Measurements from ENCODE around the gene HIBCH. TPM values are rescaled to one million over a fixed set of nuclear protein-coding genes. Genes with fewer than 3 reads are reported as not detected.

The HIBCH gene
- total and polyA plus RNA-seq, 7 experiments from 2014 or later: 11.3 to 25.1 (median 23.9) TPM

DNA sequence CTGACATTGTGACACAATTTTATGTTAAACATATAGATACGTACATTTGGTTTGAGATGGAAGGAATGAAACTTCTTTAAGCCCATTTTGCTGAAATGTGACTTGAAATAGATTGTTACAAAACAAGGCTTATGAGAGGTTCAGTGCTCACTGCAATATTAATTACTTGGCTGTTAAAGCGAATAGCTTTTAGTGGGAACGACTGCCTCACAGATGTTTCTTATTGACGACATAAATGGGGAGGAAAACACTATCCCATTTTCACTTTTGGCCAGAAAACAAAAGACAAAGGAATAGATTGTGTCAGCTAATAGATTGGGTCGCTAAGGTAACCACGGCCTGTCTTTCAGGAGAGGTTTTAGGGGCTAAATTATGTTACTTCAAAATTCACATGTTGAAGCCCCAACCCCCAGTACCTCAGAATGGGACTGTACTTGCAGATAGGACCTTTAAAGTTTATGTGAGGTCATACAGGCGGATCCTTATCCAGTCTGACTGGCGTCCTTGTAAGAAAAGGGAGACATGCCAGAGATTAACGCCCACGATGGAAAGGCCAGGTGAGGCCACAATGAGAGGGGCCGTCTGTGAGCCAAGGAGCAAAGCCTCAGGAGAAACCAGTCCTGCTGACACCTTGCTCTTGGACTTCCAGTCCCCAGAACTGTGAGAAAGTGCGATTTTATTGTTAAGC is 34.5 kb upstream of the HIBCH start:
- ATAC-seq (no peak), DNase-seq (no peak)
- H3K4me1 ChIP-seq (ENCODE audit: control insufficient read depth in 2 of 2, insufficient read depth in 2 of 2, low read length in 2 of 2): no peaks in the 10 kb centered on the region
- H3K9me3 ChIP-seq (ENCODE audit: control insufficient read depth in 2 of 3, low read length in 3 of 3): no peaks in the 10 kb centered on the region
- no peak overlapping the region for H3K27ac ChIP-seq (ENCODE audit: low read depth, low read length)
- POLR2A ChIA-PET: interaction anchor here (1.0 kb wide), 1 partner anchor 52 kb away, joined by 4 read pairs; no protein-coding TSS in a partner anchor
- Mint-ChIP-seq H3K27me3 (peaks cover 0 to 13% (median 0%) of the 10 kb centered on the region in 5 donors), H3K36me3 (peaks cover 0 to 3% (median 0%) of the 10 kb centered on the region in 5 donors), H3K9me3 (peaks cover 0 to 4% (median 0%) of the 10 kb centered on the region in 11 donors), H3K4me3 (no peak overlapping the region), H3K27ac (no peak overlapping the region), H3K4me1 (peaks cover 0 to 6% (median 0%) of the 10 kb centered on the region in 7 donors)
- intact Hi-C loops (cut with micrococcal nuclease): loop anchor here in 1 of 2 donors (1.0 kb wide), 1 partner anchor 10 kb away; no protein-coding TSS in a partner anchor
- H3K36me3 ChIP-seq (ENCODE audit: control insufficient read depth in 2 of 3, insufficient read depth in 3 of 3, low read length in 3 of 3): no peaks in the 10 kb centered on the region
- H3K27me3 ChIP-seq (ENCODE audit: control insufficient read depth in 2 of 2, insufficient read depth in 2 of 2, low read length in 2 of 2): no peaks in the 10 kb centered on the region
- no peak overlapping the region for H3K4me3 ChIP-seq (ENCODE audit: low read length)
- CTCF ChIA-PET: interaction anchor here (0.6 kb wide), 1 partner anchor 265 kb away, joined by 4 read pairs; no protein-coding TSS in a partner anchor

DNA sequence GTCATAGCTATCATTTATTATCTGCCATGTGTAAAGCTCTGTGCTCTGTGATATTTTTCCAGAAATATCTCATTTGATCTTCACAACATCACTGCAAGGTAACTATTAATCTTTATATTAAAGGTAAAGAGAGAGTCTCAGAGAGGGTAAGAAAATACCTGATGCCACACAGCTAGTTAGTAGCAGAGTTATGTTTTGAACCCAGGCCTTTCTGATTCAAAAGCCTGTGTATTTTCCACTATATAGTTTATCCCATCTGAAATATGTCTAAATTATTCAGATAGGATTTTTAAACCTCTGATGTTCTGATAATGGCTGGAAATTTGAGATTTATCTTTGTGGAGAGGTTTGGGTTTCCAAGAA is 33.9 kb upstream of the HIBCH start:
- H3K4me1 Mint-ChIP-seq: no peaks in the 10 kb centered on the region
- no peak for ATAC-seq

DNA sequence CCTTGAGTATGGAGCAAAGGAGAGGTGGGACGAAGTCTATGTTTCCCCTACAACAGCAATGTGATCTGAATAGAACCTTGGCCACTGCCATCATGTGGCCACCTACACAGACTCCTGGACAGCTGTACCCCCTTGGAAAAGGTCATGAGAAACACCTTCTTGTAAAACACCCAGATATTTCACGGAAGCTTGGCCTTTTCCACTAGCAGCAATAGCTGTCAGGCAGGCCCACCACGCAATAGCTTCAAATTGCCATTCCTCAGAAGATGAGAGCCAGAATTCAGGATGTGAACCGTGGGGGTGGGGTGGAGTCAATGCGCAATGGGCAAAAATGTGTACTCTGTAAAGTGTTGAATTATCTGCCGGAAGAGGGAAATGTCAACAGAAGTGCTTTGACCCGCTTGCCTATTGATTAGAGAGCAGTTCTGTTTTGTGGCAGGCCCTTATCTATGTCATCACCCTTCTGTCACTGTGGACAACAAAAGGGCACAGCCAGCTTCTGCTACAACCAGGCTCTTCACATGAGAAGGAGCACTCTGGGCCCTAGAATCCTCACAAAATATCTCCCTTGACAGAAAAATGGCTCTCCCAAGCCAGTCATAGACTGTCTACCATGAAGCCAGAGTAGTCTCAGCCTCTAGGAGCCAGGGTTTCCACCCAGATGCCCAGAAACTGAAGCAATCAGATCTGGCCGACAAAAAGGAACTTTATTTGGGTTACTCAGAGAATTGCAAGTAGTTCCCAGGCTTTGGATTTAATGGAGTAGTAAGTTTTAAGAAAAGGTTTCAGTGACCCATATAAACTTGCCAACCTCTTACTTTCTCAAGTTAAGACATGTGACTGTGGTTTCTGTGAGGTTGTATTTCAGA is 33.3 kb upstream of the HIBCH start:
- Mint-ChIP-seq H3K9me3 (peaks cover 0 to 4% (median 0%) of the 10 kb centered on the region in 11 donors), H3K36me3 (peaks cover 0 to 3% (median 0%) of the 10 kb centered on the region in 5 donors), H3K4me1 (no peaks in the 10 kb centered on the region), H3K27me3 (peaks cover 0 to 13% (median 4%) of the 10 kb centered on the region in 5 donors), H3K4me3 (no peak overlapping the region), H3K27ac (no peak overlapping the region)
- intact Hi-C loops (cut with micrococcal nuclease): no loop called here
- no peaks in the 10 kb centered on the region for H3K4me1 ChIP-seq (ENCODE audit: control insufficient read depth in 2 of 2, insufficient read depth in 2 of 2, low read length in 2 of 2)
- H3K4me3 ChIP-seq (ENCODE audit: low read length): no peak overlapping the region
- no peak overlapping the region for H3K27ac ChIP-seq (ENCODE audit: low read depth, low read length)
- H3K27me3 ChIP-seq (ENCODE audit: control insufficient read depth in 2 of 2, insufficient read depth in 2 of 2, low read length in 2 of 2): no peaks in the 10 kb centered on the region
- CTCF ChIA-PET: interaction anchor here (1.0 kb wide), 1 partner anchor 12 kb away, joined by 3 read pairs; no protein-coding TSS in a partner anchor
- POLR2A ChIA-PET: interaction anchor here (1.0 kb wide), 1 partner anchor 53 kb away, joined by 4 read pairs; no protein-coding TSS in a partner anchor
- H3K36me3 ChIP-seq (ENCODE audit: control insufficient read depth in 2 of 3, insufficient read depth in 3 of 3, low read length in 3 of 3): no peaks in the 10 kb centered on the region
- no peaks in the 10 kb centered on the region for H3K9me3 ChIP-seq (ENCODE audit: control insufficient read depth in 2 of 3, low read length in 3 of 3)
- DNase-seq (no peak), ATAC-seq (peak; percentile 60)

More for the DNA sequence above, 33.9 kb upstream of the HIBCH start:
- peaks cover 0 to 13% (median 2%) of the 10 kb centered on the region in 5 donors for H3K27me3 Mint-ChIP-seq
- Histone ChIP-seq H3K27me3 (ENCODE audit: control insufficient read depth in 2 of 2, insufficient read depth in 2 of 2, low read length in 2 of 2) (no peaks in the 10 kb centered on the region), H3K36me3 (ENCODE audit: control insufficient read depth in 2 of 3, insufficient read depth in 3 of 3, low read length in 3 of 3) (no peaks in the 10 kb centered on the region), H3K9me3 (ENCODE audit: control insufficient read depth in 2 of 3, low read length in 3 of 3) (no peaks in the 10 kb centered on the region), H3K4me3 (ENCODE audit: low read length) (no peak overlapping the region), H3K4me1 (ENCODE audit: control insufficient read depth in 2 of 2, insufficient read depth in 2 of 2, low read length in 2 of 2) (no peaks in the 10 kb centered on the region), H3K27ac (ENCODE audit: low read depth, low read length) (no peak overlapping the region)
- DNase-seq: no peak
- POLR2A ChIA-PET: interaction anchor here (1.0 kb wide), 1 partner anchor 53 kb away, joined by 4 read pairs; no protein-coding TSS in a partner anchor
- no peak overlapping the region for H3K27ac Mint-ChIP-seq
- no peak overlapping the region for H3K4me3 Mint-ChIP-seq
- H3K36me3 Mint-ChIP-seq: peaks cover 0 to 3% (median 0%) of the 10 kb centered on the region in 5 donors
- CTCF ChIA-PET: no interaction called here
- peaks cover 0 to 4% (median 0%) of the 10 kb centered on the region in 11 donors for H3K9me3 Mint-ChIP-seq
- intact Hi-C loops (cut with micrococcal nuclease): no loop called here

DNA sequence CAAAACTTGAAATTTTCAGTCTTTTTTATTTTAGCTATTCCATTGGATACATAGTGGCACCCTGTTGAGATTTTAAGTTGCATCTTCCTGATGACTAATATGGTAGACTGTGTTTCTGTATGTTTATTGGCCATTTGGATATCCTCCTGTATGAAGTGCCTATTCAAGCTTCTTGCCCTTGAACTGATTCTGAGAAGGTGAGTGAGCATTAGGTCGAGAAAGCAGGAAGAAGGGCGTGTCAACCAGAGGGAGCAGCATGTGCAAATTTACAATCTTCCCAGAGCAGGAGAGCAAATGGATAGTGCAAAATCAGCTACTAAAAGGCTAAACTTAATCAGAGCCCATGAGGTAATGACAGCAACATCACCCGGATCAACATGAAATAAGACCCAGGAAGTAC is 32.3 kb upstream of the HIBCH start:
- intact Hi-C loops (cut with micrococcal nuclease): no loop called here
- Histone ChIP-seq H3K9me3 (ENCODE audit: control insufficient read depth in 2 of 3, low read length in 3 of 3) (no peaks in the 10 kb centered on the region), H3K4me1 (ENCODE audit: control insufficient read depth in 2 of 2, insufficient read depth in 2 of 2, low read length in 2 of 2) (no peaks in the 10 kb centered on the region), H3K27ac (ENCODE audit: low read depth, low read length) (no peak overlapping the region), H3K36me3 (ENCODE audit: control insufficient read depth in 2 of 3, insufficient read depth in 3 of 3, low read length in 3 of 3) (no peaks in the 10 kb centered on the region), H3K4me3 (ENCODE audit: low read length) (no peak overlapping the region), H3K27me3 (ENCODE audit: control insufficient read depth in 2 of 2, insufficient read depth in 2 of 2, low read length in 2 of 2) (no peaks in the 10 kb centered on the region)
- DNase-seq (no peak), ATAC-seq (no peak)
- Mint-ChIP-seq H3K9me3 (peaks cover 0 to 4% (median 0%) of the 10 kb centered on the region in 11 donors), H3K27ac (no peak overlapping the region), H3K4me3 (no peak overlapping the region), H3K27me3 (peaks cover 0 to 13% (median 4%) of the 10 kb centered on the region in 5 donors), H3K4me1 (no peaks in the 10 kb centered on the region), H3K36me3 (peaks cover 0 to 3% (median 0%) of the 10 kb centered on the region in 5 donors)
- ChIA-PET CTCF (no interaction called here), POLR2A (no interaction called here)

DNA sequence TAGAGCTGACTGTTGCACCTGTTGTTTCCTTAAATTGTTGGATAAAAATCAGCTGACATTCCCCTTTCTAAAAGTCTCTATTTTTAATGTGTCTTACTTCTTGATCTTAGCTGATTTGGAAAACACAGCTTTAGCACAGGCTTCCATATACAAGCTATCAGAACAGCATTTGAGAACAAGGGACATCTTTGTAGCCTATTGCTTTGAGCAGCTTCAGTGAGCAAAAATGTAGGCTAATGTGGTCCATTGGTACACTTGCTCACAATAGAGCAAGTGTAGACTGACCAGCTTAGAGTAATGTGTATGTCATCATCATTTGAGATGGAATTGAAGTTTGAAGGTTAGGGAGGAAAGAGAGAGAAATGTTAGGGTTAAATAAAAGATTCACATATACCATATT is 30.7 kb upstream of the HIBCH start:
- Mint-ChIP-seq H3K4me3 (no peak overlapping the region), H3K4me1 (peaks cover 0 to 4% (median 0%) of the 10 kb centered on the region in 7 donors), H3K27ac (no peak overlapping the region), H3K9me3 (peaks cover 0 to 4% (median 0%) of the 10 kb centered on the region in 11 donors), H3K27me3 (peaks cover 0 to 13% (median 4%) of the 10 kb centered on the region in 5 donors), H3K36me3 (peaks cover 0 to 3% (median 0%) of the 10 kb centered on the region in 5 donors)
- no peaks in the 10 kb centered on the region for H3K4me1 ChIP-seq (ENCODE audit: control insufficient read depth in 2 of 2, insufficient read depth in 2 of 2, low read length in 2 of 2)
- no peak overlapping the region for H3K4me3 ChIP-seq (ENCODE audit: low read length)
- ChIA-PET CTCF (no interaction called here), POLR2A (no interaction called here)
- no peaks in the 10 kb centered on the region for H3K9me3 ChIP-seq (ENCODE audit: control insufficient read depth in 2 of 3, low read length in 3 of 3)
- intact Hi-C loops (cut with micrococcal nuclease): no loop called here
- DNase-seq (no peak), ATAC-seq (no peak)
- H3K36me3 ChIP-seq (ENCODE audit: control insufficient read depth in 2 of 3, insufficient read depth in 3 of 3, low read length in 3 of 3): no peaks in the 10 kb centered on the region
- H3K27ac ChIP-seq (ENCODE audit: low read depth, low read length): no peak overlapping the region
- H3K27me3 ChIP-seq (ENCODE audit: control insufficient read depth in 2 of 2, insufficient read depth in 2 of 2, low read length in 2 of 2): no peaks in the 10 kb centered on the region

GRCh38 chr2:190344276-190344827 is 24.7 kb upstream of the HIBCH start:
- DNase-seq: peak in 2 of 9 donors; percentile 5 to 10

More at GRCh38 chr2:190344276-190344827, 24.7 kb upstream of the HIBCH start:
- H3K36me3 Mint-ChIP-seq: no peaks in the 10 kb centered on the region
- no peaks in the 10 kb centered on the region for H3K9me3 ChIP-seq (ENCODE audit: control insufficient read depth in 2 of 3, low read length in 3 of 3)
- intact Hi-C loops (cut with micrococcal nuclease): loop anchor here (1.0 to 2.0 kb wide), 3 partner anchors 10 to 28 kb away; no protein-coding TSS in a partner anchor
- POLR2A ChIA-PET: interaction anchor here (0.6 to 1.7 kb wide), 3 partner anchors 16 to 537 kb away, joined by 3 to 4 read pairs (median 4); no protein-coding TSS in a partner anchor
- CTCF ChIA-PET: interaction anchor here (1.0 kb wide), 1 partner anchor 15 kb away, joined by 4 read pairs; no protein-coding TSS in a partner anchor
- peaks cover 0 to 28% (median 4%) of the 10 kb centered on the region in 5 donors for H3K27me3 Mint-ChIP-seq
- H3K27ac ChIP-seq (ENCODE audit: low read depth, low read length): peak overlapping the region; percentile 26
- peak overlapping the region in 5 of 9 donors; percentile 21 to 56 (median 47) for H3K27ac Mint-ChIP-seq
- ATAC-seq: peak; percentile 55
- H3K4me1 ChIP-seq (ENCODE audit: control insufficient read depth in 2 of 2, insufficient read depth in 2 of 2, low read length in 2 of 2): peaks cover 3 to 11% of the 10 kb centered on the region in 2 donors
- H3K4me3 Mint-ChIP-seq: peak overlapping the region; percentile 64 to 89 (median 86)
- H3K4me3 ChIP-seq (ENCODE audit: low read length): peak overlapping the region; percentile 66
- peaks cover 5 to 24% (median 12%) of the 10 kb centered on the region in 7 donors for H3K4me1 Mint-ChIP-seq
- no peaks in the 10 kb centered on the region for H3K9me3 Mint-ChIP-seq
- no peaks in the 10 kb centered on the region for H3K27me3 ChIP-seq (ENCODE audit: control insufficient read depth in 2 of 2, insufficient read depth in 2 of 2, low read length in 2 of 2)
- H3K36me3 ChIP-seq (ENCODE audit: control insufficient read depth in 2 of 3, insufficient read depth in 3 of 3, low read length in 3 of 3): no peaks in the 10 kb centered on the region

All from naive thymus-derived CD4-positive, alpha-beta T cell (primary cell).